ENCODE measurements around the gene RNF126.
"Not testable (repeated sequence)": the region's sequence is repeated elsewhere in the genome, so short reads cannot be mapped to it uniquely, and the experiment has no call there.

- TF ChIP-seq CTCF, POLR2A, POLR2AphosphoS5 (IDR thresholded peaks at IDR 0.05): not testable (repeated sequence)
Measured at GRCh38 chr19:629515-629914, 33.5 kb downstream of the RNF126 start.
